ENCODE results near the gene JHY. TPM values are rescaled to one million over a fixed set of nuclear protein-coding genes. Genes with fewer than 3 reads are reported as not detected.

JHY gene
- total RNA-seq, 4 donors from 2014 or later = 2.5 to 4.2 (median 3.2) TPM

- H3K4me3 ChIP-seq (ENCODE audit: low read depth, poor library complexity, severe bottlenecking) = no peak overlapping the region
- 4 to 5% methylated on average over 50 of the region's 50 CpGs for WGBS, 2 donors
- TF ChIP-seq POLR2A (IDR thresholded peaks at IDR 0.05) = no peak
- TF ChIP-seq, protein P1, sequence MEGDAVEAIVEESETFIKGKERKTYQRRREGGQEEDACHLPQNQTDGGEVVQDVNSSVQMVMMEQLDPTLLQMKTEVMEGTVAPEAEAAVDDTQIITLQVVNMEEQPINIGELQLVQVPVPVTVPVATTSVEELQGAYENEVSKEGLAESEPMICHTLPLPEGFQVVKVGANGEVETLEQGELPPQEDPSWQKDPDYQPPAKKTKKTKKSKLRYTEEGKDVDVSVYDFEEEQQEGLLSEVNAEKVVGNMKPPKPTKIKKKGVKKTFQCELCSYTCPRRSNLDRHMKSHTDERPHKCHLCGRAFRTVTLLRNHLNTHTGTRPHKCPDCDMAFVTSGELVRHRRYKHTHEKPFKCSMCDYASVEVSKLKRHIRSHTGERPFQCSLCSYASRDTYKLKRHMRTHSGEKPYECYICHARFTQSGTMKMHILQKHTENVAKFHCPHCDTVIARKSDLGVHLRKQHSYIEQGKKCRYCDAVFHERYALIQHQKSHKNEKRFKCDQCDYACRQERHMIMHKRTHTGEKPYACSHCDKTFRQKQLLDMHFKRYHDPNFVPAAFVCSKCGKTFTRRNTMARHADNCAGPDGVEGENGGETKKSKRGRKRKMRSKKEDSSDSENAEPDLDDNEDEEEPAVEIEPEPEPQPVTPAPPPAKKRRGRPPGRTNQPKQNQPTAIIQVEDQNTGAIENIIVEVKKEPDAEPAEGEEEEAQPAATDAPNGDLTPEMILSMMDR (IDR thresholded peaks at IDR 0.05) = no peak
- intact Hi-C loops (cut with DNase I; ENCODE audit: low total_unique reads) = no loop called here
- no peak for DNase-seq (ENCODE audit: low spot score in 2 of 2)
Measured at GRCh38 chr11:122976734-122977469, 94.3 kb downstream of the JHY start.

- TF ChIP-seq, protein P1 (IDR thresholded peaks at IDR 0.05) = no peak
- TF ChIP-seq POLR2A (IDR thresholded peaks at IDR 0.05) = no peak
- DNase-seq (ENCODE audit: low spot score in 2 of 2) = no peak
- WGBS, 2 donors = 5% methylated on average over 45 to 49 of the region's 50 CpGs
- intact Hi-C loops (cut with DNase I; ENCODE audit: low total_unique reads) = no loop called here
- H3K4me3 ChIP-seq (ENCODE audit: low read depth, poor library complexity, severe bottlenecking) = no peak overlapping the region
Measured at GRCh38 chr11:122977470-122978298, 95.1 kb downstream of the JHY start.

DNA sequence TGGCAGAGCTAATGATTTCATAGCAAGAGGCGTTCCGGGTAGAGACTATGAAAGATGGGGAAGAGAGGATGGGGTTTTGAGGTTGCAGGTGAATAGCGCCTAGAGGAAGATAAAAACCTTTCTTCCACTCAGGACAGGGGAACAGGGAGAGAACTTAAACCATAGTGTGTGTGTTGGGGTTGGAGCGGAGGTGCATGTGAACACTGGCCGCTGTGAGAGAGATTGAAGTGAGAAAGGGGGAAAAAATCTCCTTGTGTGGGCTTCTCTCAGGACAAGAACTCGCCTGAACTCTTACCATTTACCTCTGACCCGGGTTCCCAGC is 95.7 kb downstream of the JHY start:
- no peak for DNase-seq (ENCODE audit: low spot score in 2 of 2)
- no peak for TF ChIP-seq POLR2A (IDR thresholded peaks at IDR 0.05)
- TF ChIP-seq, protein P1 (IDR thresholded peaks at IDR 0.05) = no peak
- intact Hi-C loops (cut with DNase I; ENCODE audit: low total_unique reads) = no loop called here
- whole genome bisulfite sequencing, 2 donors = 11 to 12% methylated on average over 7 of the region's 7 CpGs
- no peak overlapping the region for H3K4me3 ChIP-seq (ENCODE audit: low read depth, poor library complexity, severe bottlenecking)

DNA sequence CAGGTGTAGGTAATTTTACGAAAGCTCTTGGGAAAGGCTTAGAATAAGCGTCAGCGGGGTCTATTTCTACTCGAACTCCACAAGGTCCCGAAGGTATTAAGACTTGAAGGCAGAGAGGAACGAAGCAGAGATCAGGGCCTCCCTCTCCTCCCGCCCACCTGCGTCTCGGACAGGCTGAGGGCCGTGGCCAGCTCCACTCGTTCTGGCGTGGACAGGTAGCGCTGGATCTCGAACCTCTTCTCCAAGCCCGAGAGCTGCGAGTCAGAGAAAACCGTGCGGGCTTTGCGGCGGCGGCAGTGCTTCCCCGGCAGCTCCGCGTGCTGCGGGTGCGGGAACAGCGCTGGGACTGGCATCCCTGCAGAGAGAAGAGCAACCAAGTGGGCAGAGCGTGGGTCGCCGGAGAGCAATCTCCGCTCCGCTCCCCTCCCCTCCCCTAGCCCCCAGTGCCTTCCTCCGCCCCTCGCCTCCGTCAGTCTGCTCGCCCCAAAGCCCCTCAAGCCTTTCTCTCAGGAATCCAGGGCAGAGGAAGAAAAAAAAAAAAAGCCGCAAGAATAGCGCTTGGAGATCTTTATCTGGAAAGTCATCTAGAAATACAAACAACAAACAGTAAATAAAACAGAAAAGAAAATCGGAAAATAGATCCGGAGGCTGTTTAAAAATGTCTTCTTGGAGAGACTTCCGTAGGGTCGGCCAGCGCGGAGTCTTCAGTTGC is 96.7 kb downstream of the JHY start:
- no peak overlapping the region for H3K4me3 ChIP-seq (ENCODE audit: low read depth, poor library complexity, severe bottlenecking)
- intact Hi-C loops (cut with DNase I; ENCODE audit: low total_unique reads) = no loop called here
- TF ChIP-seq, protein P1 (IDR thresholded peaks at IDR 0.05) = no peak
- no peak for TF ChIP-seq POLR2A (IDR thresholded peaks at IDR 0.05)
- 3 to 6% methylated on average over 44 of the region's 44 CpGs for WGBS, 2 donors
- no peak for DNase-seq (ENCODE audit: low spot score in 2 of 2)

GRCh38 chr11:122979815-122980595 is 97.4 kb downstream of the JHY start:
- WGBS, 2 donors = 4% methylated on average over 27 of the region's 27 CpGs
- no peak for DNase-seq (ENCODE audit: low spot score in 2 of 2)
- no peak overlapping the region for H3K4me3 ChIP-seq (ENCODE audit: low read depth, poor library complexity, severe bottlenecking)
- intact Hi-C loops (cut with DNase I; ENCODE audit: low total_unique reads) = no loop called here
- TF ChIP-seq, protein P1 (IDR thresholded peaks at IDR 0.05) = no peak
- no peak for TF ChIP-seq POLR2A (IDR thresholded peaks at IDR 0.05)

Data from lower leg skin (tissue), 4 donors.